HG02763 (cell line): Measurements from ENCODE around the gene C20orf96.
"Not testable (repeated sequence)": the region's sequence is repeated elsewhere in the genome, so short reads cannot be mapped to it uniquely, and the experiment has no call there.

Experiments
- ATAC-seq: cut with Tn5 transposase; IDR thresholded peaks from one replicate; pipeline ENCODE4 v1.9.1; 2021; ENCODE audit warnings: mild to moderate bottlenecking, moderate library complexity; ENCODE audit not compliant: unreplicated experiment

C20orf96 gene

GRCh38 chr20:237929-238328 lies 52.6 kb downstream of the C20orf96 start:
- no peak for ATAC-seq

- no peak for ATAC-seq
These were observed 53.1 kb downstream of the C20orf96 start for GRCh38 chr20:237489-237888.

- ATAC-seq = no peak
These were observed 54.7 kb downstream of the C20orf96 start for GRCh38 chr20:235891-236290.

- ATAC-seq = no peak
These were observed 63.0 kb downstream of the C20orf96 start for GRCh38 chr20:227439-228105.

- ATAC-seq = no peak
These were observed 63.6 kb downstream of the C20orf96 start, which contains the start of gene DEFB129 for GRCh38 chr20:226958-227357. Gene DEFB129 (plus strand): TSS chr20:227258. CDS start chr20:227289, 31 bp downstream.

GRCh38 chr20:225879-226278 lies 64.7 kb downstream of the C20orf96 start:
- not testable (repeated sequence) for ATAC-seq

- ATAC-seq = no peak
These were observed 69.2 kb downstream of the C20orf96 start for GRCh38 chr20:221258-221830.
